Raji (cell line): Measurements from ENCODE around the gene ST13.

ENCODE experiments used
- POLR2A ChIP-seq: IDR thresholded peaks from 2 replicates; pipeline ENCODE4 v1.6.1; 2011; ENCODE audit warnings: low read depth, low read length, control low read depth; ENCODE audit not compliant: insufficient read depth

The ST13 gene

DNA sequence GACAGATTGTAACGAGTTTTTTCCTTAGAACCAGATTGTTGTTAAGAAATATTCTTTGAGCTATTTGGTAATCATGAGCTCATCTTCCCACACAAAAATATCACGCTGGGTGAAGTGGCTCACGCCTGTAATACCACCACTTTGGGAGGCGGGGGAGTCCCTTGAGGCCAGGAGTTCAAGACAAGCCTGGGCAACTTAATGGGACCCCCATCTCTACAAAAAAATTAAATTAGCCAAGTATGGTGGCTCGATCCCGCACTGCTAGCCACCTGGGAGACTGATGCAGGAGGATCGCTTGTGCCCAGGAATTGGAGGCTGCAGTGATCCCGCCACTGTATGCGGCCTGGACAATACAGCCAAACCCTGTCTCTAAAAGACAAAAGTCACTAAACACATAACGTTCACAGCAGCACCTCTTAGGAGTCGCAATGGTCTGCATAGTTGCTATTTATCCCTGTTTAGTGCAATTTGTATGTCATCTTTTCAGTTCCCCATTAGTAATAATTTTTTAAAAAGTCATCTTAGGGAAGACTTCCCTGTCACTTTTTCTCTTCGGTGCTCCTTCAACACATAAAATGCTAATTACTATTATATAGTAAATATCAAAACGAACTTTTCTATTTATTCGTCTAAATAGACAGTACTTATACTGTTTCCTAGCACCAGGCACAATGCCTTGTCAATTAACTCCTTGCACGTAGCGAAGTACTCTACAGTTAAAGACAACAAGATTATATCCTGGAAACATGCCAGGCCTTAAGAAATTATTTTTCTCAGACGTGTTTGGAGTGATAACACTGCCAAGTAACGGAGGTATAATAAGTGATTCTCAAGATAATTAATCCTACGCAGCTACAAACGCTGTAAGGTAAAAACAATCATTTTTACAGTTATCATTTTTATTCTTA is 1.1 kb downstream of the ST13 start:
- no peak for TF ChIP-seq POLR2A

DNA sequence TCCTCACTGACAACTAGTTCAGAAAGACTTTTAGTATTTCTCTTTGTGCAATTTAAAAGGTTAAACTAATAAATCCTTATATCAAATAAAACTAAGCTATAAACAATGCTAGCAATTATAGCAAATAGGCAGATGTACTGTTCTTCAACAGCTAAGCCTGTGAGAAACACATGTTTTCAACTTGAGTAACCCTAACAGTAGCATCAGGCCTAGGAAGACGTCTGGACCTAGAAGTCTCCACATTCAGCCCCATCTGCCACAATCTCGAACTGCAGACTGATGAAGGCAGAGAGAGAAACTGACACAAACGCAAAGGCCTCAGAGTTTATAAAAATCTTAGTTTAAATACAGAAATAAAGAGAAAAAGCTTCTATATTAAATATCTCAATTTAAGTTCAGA is 2.5 kb downstream of the ST13 start:
- no peak for TF ChIP-seq POLR2A

DNA sequence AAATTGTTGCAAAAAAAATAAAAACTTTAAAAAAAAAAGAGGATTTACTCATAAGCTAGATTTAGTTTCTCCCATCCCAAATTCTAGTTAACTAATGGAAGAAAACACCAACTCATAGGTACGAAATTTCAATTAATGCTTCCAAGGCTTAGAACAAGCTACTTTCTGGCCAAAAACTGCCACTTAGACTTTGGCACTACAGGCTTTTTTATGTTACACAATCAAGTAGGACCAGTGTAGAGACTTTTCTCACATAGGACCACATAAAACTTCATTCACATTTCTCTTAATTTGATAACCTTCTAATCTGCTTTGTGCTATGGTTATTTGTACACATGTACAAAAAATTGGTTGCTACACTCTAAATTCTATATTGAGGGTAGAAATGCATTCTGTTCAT is 3.1 kb downstream of the ST13 start:
- TF ChIP-seq POLR2A, result no peak

DNA sequence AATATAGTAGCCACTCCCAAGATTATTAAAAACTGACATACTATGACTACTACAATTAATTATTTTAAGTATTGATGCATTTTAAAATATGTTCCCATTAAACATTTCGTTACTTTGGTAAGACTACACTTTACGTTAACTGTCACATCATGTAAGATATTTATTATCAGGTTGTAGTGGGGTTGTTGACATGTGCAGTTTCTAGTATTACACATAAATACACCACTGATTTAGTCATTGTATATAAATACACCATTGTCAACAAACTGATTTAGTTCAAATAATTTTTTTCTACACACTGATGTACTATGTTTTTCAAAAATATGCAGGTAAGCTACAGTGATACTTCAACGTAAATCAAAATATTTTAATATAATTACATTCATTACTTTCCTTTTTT is 11.5 kb downstream of the ST13 start:
- TF ChIP-seq POLR2A, result no peak

DNA sequence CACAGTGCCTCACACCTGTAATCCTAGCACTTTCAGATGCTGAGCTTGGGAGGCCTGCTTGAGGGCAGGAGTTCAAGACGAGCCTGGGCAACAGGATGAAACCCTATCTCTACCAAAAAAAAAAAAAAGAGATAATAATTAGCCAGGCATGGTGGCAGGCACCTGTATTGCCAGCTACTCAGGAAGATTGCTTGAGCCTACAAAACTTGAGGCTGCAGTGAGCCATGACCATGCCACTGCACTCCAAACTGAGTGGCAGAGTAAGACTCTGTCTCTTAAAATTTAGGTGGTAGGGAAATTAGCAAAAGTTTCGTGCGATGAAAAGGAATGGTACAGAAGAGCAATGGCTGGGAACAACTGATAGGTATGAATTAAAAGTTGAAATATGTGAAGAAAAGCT is 18.0 kb downstream of the ST13 start:
- TF ChIP-seq POLR2A, result no peak

DNA sequence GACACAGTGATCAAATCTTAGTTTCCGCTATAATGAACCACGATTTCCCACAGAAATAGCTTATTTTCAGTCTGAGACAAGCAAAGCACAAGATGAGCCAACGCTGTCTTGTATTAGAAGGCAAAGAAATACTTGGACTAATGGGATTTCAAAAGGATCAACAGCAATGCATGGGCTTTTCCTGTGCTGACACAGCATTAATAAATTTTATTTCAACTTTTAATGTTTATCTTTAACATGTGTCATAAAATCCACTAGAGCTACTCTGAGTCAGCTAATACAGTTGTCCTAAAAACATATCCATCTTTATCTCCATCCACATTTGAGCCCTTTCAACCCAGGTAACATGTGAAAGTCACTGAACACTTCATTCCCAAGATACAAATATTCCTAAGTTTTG is 21.8 kb downstream of the ST13 start:
- TF ChIP-seq POLR2A, result no peak

DNA sequence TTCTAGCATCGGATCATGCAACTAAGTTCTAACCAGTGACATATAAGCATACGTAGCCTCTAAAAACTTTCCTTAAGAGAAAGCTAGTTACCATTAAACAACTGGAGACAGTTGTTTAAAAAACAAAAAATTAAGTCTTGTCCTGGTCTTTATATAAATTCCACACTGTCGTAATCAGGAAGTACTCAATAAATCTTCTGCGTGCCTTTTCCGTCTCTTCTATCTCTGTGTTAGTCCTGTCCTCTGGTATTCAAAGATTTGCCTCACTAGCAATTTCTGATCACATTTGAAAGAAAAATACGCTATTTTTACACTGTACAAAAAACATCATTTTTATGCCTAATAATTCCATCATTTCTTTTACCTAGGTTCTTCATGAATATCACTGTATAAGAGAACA is 27.3 kb downstream of the ST13 start:
- no peak for TF ChIP-seq POLR2A

DNA sequence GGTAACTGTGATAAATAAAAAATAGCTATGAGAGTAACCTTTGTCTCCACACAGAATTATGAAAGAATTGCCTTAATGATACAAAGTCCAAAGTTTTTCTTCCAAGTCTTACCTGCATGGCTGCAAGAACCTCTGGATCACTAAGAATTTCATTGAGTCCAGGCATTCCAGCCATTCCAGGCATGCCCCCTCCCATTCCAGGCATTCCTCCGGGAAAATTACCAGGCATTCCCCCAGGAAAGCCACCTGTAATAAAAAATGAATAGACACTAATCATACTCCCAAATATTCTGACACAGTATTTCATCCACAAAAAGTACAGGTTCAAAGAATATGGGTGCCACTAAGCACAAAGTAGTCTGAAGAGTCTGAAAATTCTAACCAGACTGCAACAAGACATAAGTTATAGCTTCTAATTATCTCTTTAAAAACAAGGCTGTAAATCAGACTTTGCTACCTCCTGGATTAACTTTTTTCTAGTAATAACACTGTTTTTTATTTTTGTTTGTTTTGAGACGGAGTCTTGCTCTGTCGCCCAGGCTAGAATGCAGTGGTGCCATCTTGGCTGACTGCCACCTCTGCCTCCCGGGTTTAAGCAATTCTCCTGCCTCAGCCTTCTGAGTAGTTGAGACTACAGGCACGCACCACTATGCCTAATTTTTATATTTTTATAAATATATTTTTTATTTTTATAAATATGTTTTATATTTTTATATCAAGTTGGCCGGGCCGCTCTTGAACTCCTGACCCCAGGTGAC is 29.3 kb downstream of the ST13 start:
- no peak for TF ChIP-seq POLR2A

DNA sequence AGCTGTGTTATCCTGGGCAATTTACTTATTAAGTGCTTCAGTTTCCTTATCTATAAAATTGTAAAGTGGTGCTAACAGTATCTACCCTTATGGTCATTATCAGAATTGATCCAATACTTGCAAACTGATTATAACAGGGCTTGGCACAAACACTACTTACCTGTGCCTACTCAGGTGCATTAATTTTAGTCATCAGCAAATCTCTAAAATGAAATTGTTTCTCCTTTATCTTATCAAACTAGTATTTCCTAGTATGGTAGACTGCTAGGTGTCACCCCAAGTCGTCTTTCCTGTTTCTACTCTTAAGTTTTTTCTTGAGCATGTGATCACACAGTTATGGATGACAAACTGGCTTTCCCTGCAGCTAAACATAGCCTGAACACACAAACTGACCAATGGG is 33.0 kb downstream of the ST13 start:
- no peak for TF ChIP-seq POLR2A

DNA sequence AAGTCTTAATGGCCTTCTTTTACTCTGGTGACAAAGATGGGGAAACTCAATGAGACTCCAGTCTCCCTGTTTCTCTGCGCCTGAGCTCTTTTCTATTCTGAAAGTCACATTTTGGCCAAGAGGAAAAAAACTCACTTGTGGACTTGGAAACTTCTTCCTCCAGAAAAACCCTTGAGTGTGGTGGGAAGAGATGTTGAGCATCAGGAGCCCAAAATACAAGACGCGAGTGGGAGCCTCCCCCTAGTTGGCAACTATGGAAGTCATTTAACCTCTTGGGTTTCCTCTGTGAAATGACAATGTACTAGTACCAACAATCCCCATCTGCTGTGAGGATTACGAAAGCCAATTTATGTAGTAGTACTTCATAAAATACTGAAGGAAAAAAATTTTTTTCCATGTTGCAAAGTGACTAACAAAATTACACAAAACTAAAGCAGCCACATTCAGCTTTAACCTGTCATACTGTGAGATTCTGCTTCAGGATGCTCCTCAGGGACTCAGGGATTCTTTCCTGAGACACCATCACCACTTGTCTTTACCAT is 36.8 kb downstream of the ST13 start:
- TF ChIP-seq POLR2A, result no peak

DNA sequence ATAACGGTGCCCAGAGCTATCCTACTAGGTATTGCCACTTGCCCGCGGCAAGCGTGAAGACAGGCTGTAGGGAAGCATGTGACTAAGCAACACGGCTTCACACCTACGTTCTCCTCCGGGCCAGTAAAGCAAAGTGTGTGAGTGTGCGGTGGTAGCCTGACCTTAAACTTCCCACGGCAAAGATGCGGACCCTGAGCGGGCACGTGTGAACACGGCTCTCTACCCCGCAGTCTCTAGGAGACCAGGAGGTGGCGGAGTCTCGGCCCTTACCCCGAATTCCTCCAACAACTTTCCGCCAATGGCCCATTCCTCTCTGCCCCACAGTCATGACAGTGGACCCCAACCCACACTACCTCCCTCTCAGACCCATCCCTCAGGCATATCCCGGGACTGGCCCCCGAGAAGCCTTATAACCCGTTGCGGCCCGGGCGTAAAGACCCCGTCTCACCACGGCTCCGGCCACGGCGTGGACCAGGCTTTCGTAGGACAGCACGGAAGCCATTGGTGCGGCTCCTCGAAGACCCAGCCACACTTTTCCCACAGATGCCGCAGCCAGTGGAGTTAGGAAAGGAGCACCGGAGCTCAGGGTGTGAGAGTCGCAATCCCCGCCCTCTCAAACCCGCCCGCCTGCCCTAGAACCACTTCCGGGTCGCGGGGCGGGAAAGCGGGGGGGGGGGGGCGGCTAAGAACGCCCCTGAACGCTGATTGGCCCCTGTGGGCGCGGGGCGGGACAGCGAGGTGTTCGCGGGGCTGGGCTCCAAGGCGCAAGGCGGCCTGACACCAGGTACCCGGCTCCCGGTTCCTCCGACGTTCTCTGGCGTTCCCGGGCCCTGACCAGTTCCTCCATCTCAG is 37.5 kb downstream of the ST13 start, which contains the start of gene SLC25A17:
Gene SLC25A17, minus strand, starts transcription at position 600 of the 852 bp plus-strand sequence. Its CDS starts 98 bp downstream, at position 502.
- peak; percentile 75 for TF ChIP-seq POLR2A

DNA sequence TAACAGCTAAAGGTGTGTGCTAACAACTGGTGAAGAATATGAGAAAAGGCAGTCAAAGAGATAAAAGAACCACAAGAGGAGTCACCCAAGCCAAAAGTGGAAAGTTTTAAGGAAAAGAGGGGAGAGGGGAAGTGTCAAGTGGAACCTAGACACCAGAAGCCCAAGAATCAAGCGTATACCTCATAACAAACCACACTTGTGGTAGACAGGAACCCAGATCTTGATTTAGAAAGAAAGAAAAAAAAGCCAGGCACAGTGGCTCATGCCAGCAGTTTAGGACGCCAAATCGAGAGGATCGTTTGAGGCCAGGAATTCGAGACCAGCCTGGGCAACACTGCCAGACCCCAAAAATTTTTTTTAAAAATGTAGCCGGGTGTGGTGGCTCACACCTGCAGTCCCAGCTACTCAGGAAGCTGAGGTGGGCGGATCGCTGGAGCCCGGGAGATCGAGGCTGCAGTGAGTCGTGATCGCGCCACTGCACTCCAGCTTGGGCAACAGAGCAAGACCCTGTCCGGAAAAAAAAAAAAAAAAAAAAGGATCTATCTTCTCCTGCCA is 38.2 kb downstream of the ST13 start:
- TF ChIP-seq POLR2A, result no peak

DNA sequence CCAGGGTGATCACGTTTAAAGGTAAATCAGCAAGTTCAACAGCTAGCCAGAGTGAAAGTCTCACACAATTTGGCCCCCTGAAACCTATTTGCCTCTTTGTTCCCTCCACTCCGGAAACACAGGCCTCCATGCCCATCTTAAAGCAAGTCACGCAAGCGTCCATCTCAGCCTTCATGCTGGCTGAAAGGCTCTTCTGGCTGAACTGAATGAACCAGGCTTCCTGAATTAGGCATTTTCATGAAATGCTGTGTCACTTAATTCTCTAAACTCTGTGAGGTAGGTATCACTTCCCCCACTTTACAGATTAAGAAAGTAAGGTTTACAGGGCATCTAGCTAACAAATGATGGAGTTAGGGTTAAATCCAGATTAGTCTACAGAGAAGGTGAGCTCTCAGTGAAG is 38.7 kb downstream of the ST13 start:
- TF ChIP-seq POLR2A, result no peak

DNA sequence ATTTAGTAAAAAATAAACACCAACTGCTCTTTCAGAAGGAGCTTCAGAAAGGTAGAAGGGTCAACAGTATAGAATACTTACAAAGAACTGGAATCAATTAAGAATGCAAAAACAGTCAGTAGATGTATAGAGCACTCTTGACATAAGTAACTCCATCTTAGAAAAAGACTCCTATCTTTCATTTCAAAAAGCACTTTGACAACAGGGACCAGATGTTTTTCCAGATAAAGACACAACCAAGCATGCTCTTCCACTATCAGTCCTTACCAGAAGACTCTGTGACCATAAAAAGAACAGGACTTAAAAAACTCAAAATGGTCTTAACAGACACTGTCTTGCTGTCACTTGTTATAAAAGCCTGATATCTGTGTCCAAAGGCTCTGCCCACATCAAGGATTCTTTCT is 42.5 kb downstream of the ST13 start:
- no peak for TF ChIP-seq POLR2A
